HL-60 (cell line): ENCODE measurements around the gene MBD5.

Experiments
- CTCF ChIP-seq: IDR thresholded peaks from one replicate; pipeline ENCODE4 v1.5.1; 2011; ENCODE audit warnings: low read length, control low read depth, inconsistent platforms; ENCODE audit not compliant: insufficient read depth
- REST ChIP-seq: IDR thresholded peaks from 2 replicates; pipeline ENCODE4 v1.6.1; 2012; ENCODE audit warnings: low read depth; ENCODE audit not compliant: insufficient replicate concordance

GRCh38 chr2:148410899-148411298 is 390.0 kb downstream of the MBD5 start:
- no peak for TF ChIP-seq REST
- TF ChIP-seq CTCF: no peak
